H9 (cell line): ENCODE results near the gene OR6Q1. TPM values are rescaled to one million over a fixed set of nuclear protein-coding genes. Genes with fewer than 3 reads are reported as not detected.

Source experiments
- DNase-seq: peaks from one replicate; pipeline ENCODE4 v3.0.0-alpha.2; 2017
- H2AFZ ChIP-seq: one replicate; pipeline ENCODE4 v1.6.1; 2013; ENCODE audit warnings: mild to moderate bottlenecking, low read length, control low read depth, moderate library complexity
- H2AK5ac ChIP-seq: 2 replicates; pipeline ENCODE4 v1.6.1; 2013; ENCODE audit warnings: low read length, control low read depth, mixed read lengths; ENCODE audit not compliant: insufficient read length
- H2BK120ac ChIP-seq: one replicate; pipeline ENCODE4 v1.6.1; 2013; ENCODE audit warnings: low read depth, mild to moderate bottlenecking, low read length, control low read depth, inconsistent platforms; ENCODE audit not compliant: poor library complexity, severe bottlenecking
- H2BK12ac ChIP-seq: 2 replicates; pipeline ENCODE4 v1.6.1; 2013; ENCODE audit warnings: low read length, control low read depth, mixed read lengths, low read depth; ENCODE audit not compliant: insufficient read length
- H2BK15ac ChIP-seq: 2 replicates; pipeline ENCODE4 v1.6.1; 2013; ENCODE audit warnings: low read depth, low read length, control low read depth
- H2BK20ac ChIP-seq: one replicate; pipeline ENCODE4 v1.6.1; 2013; ENCODE audit warnings: low read depth, mild to moderate bottlenecking, low read length, control low read depth, inconsistent platforms; ENCODE audit not compliant: poor library complexity, severe bottlenecking
- H2BK5ac ChIP-seq: 2 replicates; pipeline ENCODE4 v1.6.1; 2013; ENCODE audit warnings: low read length, control low read depth, mixed read lengths; ENCODE audit not compliant: insufficient read length
- H3K14ac ChIP-seq: 2 replicates; pipeline ENCODE4 v1.6.1; 2013; ENCODE audit warnings: low read length, control low read depth; ENCODE audit not compliant: insufficient read depth
- H3K18ac ChIP-seq: 2 replicates; pipeline ENCODE4 v1.6.1; 2013; ENCODE audit warnings: low read depth, mild to moderate bottlenecking, mixed read lengths, low read length, control low read depth; ENCODE audit not compliant: insufficient read length
- H3K23ac ChIP-seq: 2 replicates; pipeline ENCODE4 v1.6.1; 2013; ENCODE audit warnings: low read length, control low read depth, mixed read lengths, low read depth; ENCODE audit not compliant: insufficient read length
- H3K23me2 ChIP-seq: 2 replicates; pipeline ENCODE4 v1.6.1; 2013; ENCODE audit warnings: low read depth, mild to moderate bottlenecking, mixed read lengths, low read length, control low read depth; ENCODE audit not compliant: insufficient read length, poor library complexity, severe bottlenecking
- H3K27ac ChIP-seq: 2 replicates; pipeline ENCODE4 v1.5.1; 2013; ENCODE audit warnings: low read length, control low read depth, mixed read lengths, low read depth; ENCODE audit not compliant: insufficient read length
- H3K27me3 ChIP-seq: 2 replicates; pipeline ENCODE4 v1.6.1; 2013; ENCODE audit warnings: low read length, control low read depth, inconsistent platforms; ENCODE audit not compliant: insufficient read depth
- H3K4ac ChIP-seq: 2 replicates; pipeline ENCODE4 v1.6.1; 2013; ENCODE audit warnings: low read depth, mild to moderate bottlenecking, control low read depth, inconsistent platforms, low read length, moderate library complexity
- H3K4me1 ChIP-seq: 2 replicates; pipeline ENCODE4 v1.6.1; 2013; ENCODE audit warnings: low read length, control low read depth, inconsistent platforms; ENCODE audit not compliant: insufficient read depth
- H3K4me2 ChIP-seq: 2 replicates; pipeline ENCODE4 v1.6.1; 2013; ENCODE audit warnings: low read length, control low read depth, mixed read lengths; ENCODE audit not compliant: insufficient read length, insufficient read depth
- H3K56ac ChIP-seq: 2 replicates; pipeline ENCODE4 v1.6.1; 2013; ENCODE audit warnings: low read depth, mild to moderate bottlenecking, mixed read lengths, low read length, control low read depth; ENCODE audit not compliant: insufficient read length
- H3K79me1 ChIP-seq: 2 replicates; pipeline ENCODE4 v1.6.1; 2013; ENCODE audit warnings: low read depth, mild to moderate bottlenecking, moderate library complexity, low read length, control low read depth, inconsistent platforms; ENCODE audit not compliant: insufficient read depth, poor library complexity, severe bottlenecking
- H3K79me2 ChIP-seq: 2 replicates; pipeline ENCODE4 v1.6.1; 2013; ENCODE audit warnings: low read length, control low read depth, inconsistent platforms; ENCODE audit not compliant: insufficient read depth
- H3K9ac ChIP-seq: 2 replicates; pipeline ENCODE4 v1.6.1; 2013; ENCODE audit warnings: low read length, control low read depth, mixed read lengths; ENCODE audit not compliant: insufficient read length; ENCODE audit errors: extremely low read depth
- H3K9me3 ChIP-seq: one replicate; pipeline ENCODE4 v1.6.1; 2013; ENCODE audit warnings: low read depth, low read length, inconsistent platforms; ENCODE audit not compliant: control insufficient read depth
- H3T11ph ChIP-seq: one replicate; pipeline ENCODE4 v1.6.1; 2013; ENCODE audit warnings: mild to moderate bottlenecking, low read length, control low read depth, inconsistent platforms
- H4K20me1 ChIP-seq: one replicate; pipeline ENCODE4 v1.6.1; 2013; ENCODE audit not compliant: control insufficient read depth, insufficient read length, insufficient read depth
- H4K5ac ChIP-seq: 2 replicates; pipeline ENCODE4 v1.6.1; 2013; ENCODE audit warnings: low read depth, mild to moderate bottlenecking, mixed read lengths, low read length, control low read depth; ENCODE audit not compliant: insufficient read length
- H4K8ac ChIP-seq: replicated peaks from 2 replicates; pipeline ENCODE4 v1.6.1; 2013; ENCODE audit warnings: low read length, control low read depth, mixed read lengths, low read depth; ENCODE audit not compliant: insufficient read length
- H4K91ac ChIP-seq: 2 replicates; pipeline ENCODE4 v1.6.1; 2013; ENCODE audit warnings: low read depth, mild to moderate bottlenecking, moderate library complexity, mixed read lengths, low read length, control low read depth; ENCODE audit not compliant: insufficient read length
- H3K27ac Mint-ChIP-seq, 3 experiments: 2 replicates in 2 of 3; 3 replicates in 1 of 3; pipeline ENCODE4 v1.8.0; 2020 to 2021; ENCODE audit warnings: mixed read lengths in 3 of 3, mild to moderate bottlenecking in 1 of 3, moderate library complexity in 1 of 3
- H3K27me3 Mint-ChIP-seq: 2 replicates; pipeline ENCODE4 v1.8.0; 2021; ENCODE audit warnings: low read depth, mild to moderate bottlenecking, moderate library complexity, mixed read lengths
- H3K36me3 Mint-ChIP-seq, 3 experiments: 2 replicates in 2 of 3; 3 replicates in 1 of 3; pipeline ENCODE4 v1.8.0; 2020 to 2021; ENCODE audit warnings: low read depth in 3 of 3, mixed read lengths in 3 of 3; ENCODE audit not compliant: insufficient read depth in 1 of 3
- H3K4me1 Mint-ChIP-seq, 2 experiments: 2 replicates each; pipeline ENCODE4 v1.8.0; 2020; ENCODE audit warnings: mixed read lengths in 2 of 2
- H3K4me3 Mint-ChIP-seq, 2 experiments: 2 replicates in 1 of 2; 3 replicates in 1 of 2; pipeline ENCODE4 v1.8.0; 2020 to 2021; ENCODE audit warnings: mild to moderate bottlenecking in 2 of 2, mixed read lengths in 2 of 2, moderate library complexity in 1 of 2
- H3K9me3 Mint-ChIP-seq, 2 experiments: 2 replicates in 1 of 2; 3 replicates in 1 of 2; pipeline ENCODE4 v1.8.0; 2020; ENCODE audit warnings: mild to moderate bottlenecking in 2 of 2, mixed read lengths in 2 of 2, moderate library complexity in 1 of 2
- CTCF ChIP-seq: fragments of 200-600 bp; sonication (generic); conservative IDR thresholded peaks from 3 replicates; pipeline ENCODE4 v1.8.0; 2021; ENCODE audit warnings: antibody characterized with exemption, mild to moderate bottlenecking
- WGBS: extraction: QIAGEN DNeasy Blood & Tissue Kit; methylation state at CpG from one replicate; pipeline ENCODE4 v1.1.7; 2013; ENCODE audit warnings: missing lambda C conversion rate, low lambda C conversion rate, mixed read lengths; ENCODE audit not compliant: insufficient read length; ENCODE audit errors: extremely low coverage; 5-methylcytosine and 5-hydroxymethylcytosine counted together
- total RNA-seq: library from RNA; stranded (reverse); gene quantifications from 2 replicates; pipeline ENCODE4 v1.2.1, GENCODE V29; 2021

OR6Q1 gene
- total RNA-seq, 1 experiment from 2014 or later, result not detected

GRCh38 chr11:58000699-58001098, 30.1 kb upstream of the OR6Q1 start:
- no peaks in the 10 kb centered on the region for H3K27me3 ChIP-seq
- H3K27ac Mint-ChIP-seq, result no peak overlapping the region
- H2BK20ac ChIP-seq, result no peak overlapping the region
- no peak overlapping the region for H4K91ac ChIP-seq
- H3K36me3 Mint-ChIP-seq, result peaks cover 0 to 12% (median 5%) of the 10 kb centered on the region in 3 experiments; a peak in 4 of 7 replicates
- no peak overlapping the region for H3T11ph ChIP-seq
- no peak overlapping the region for H3K14ac ChIP-seq
- DNase-seq, result no peak
- H2BK120ac ChIP-seq, result no peak overlapping the region
- H3K9me3 ChIP-seq, result no peaks in the 10 kb centered on the region
- no peak overlapping the region for H3K9ac ChIP-seq
- peaks cover 4 to 8% of the 10 kb centered on the region in 2 experiments for H3K4me1 Mint-ChIP-seq
- no peak overlapping the region for H3K56ac ChIP-seq
- H2AK5ac ChIP-seq, result no peak overlapping the region
- H3K23me2 ChIP-seq, result no peaks in the 10 kb centered on the region
- H2AFZ ChIP-seq, result no peak overlapping the region
- no peak overlapping the region for H2BK12ac ChIP-seq
- no peak overlapping the region for H3K23ac ChIP-seq
- TF ChIP-seq CTCF, result no peak
- no peaks in the 10 kb centered on the region for H3K79me1 ChIP-seq
- no peak overlapping the region for H2BK15ac ChIP-seq
- no peak overlapping the region for H2BK5ac ChIP-seq
- H3K27me3 Mint-ChIP-seq, result no peaks in the 10 kb centered on the region; the same call in 1 of the 2 replicates
- H3K18ac ChIP-seq, result no peak overlapping the region
- no peaks in the 10 kb centered on the region for H3K79me2 ChIP-seq
- WGBS, result no CpG with 5 or more reads among the region's 5 CpGs
- no peak overlapping the region for H3K27ac ChIP-seq
- no peak overlapping the region for H3K4me2 ChIP-seq
- no peak overlapping the region for H4K5ac ChIP-seq
- H3K9me3 Mint-ChIP-seq, result peaks cover 9 to 13% of the 10 kb centered on the region in 2 experiments
- no peak overlapping the region for H3K4ac ChIP-seq
- H4K20me1 ChIP-seq, result no peaks in the 10 kb centered on the region
- H3K4me1 ChIP-seq, result no peaks in the 10 kb centered on the region; the same call in 1 of the 2 replicates
- no peak overlapping the region for H4K8ac ChIP-seq
- no peak overlapping the region for H3K4me3 Mint-ChIP-seq
